ENCODE results near the gene SLC22A17. TPM values are rescaled to one million over a fixed set of nuclear protein-coding genes. Genes with fewer than 3 reads are reported as not detected.

SLC22A17 gene
- total and polyA plus RNA-seq, 2 of the 8 experiments (the other 6 are each of a cell fraction or from before 2014, with no cell fraction given), result 43.0 to 49.0 TPM

DNA sequence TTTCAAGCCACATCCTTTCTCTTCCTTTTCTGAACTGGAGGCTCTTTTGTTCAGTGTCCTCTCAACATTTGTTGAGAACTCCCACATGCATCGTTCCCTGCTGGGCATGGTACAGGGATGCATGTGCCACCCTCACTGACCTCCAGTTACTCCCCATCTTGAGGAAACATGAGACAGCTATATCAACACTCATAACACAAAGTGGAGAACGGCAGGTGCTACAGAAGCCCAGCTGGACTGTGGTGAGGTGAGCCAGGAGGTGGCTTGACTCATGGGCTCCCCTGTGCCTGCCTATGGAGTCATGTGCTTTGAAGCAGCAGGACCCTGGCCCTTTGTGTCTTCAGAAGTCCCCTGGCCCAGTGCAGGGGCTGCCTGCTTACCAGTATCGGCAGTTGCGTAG lies 45.7 kb upstream of the SLC22A17 start:
- no peaks in the 10 kb centered on the region for H3K36me3 ChIP-seq (ENCODE audit: control insufficient read depth in 2 of 4, insufficient read depth in 4 of 4, low read length in 3 of 4)
- H2BK15ac ChIP-seq (ENCODE audit: low read length), result no peak overlapping the region
- DNase-seq (ENCODE audit: low read depth in 1 of 2, low spot score in 2 of 2), result no peak
- no peak overlapping the region for H3K23ac ChIP-seq (ENCODE audit: insufficient read length)
- POLR2A ChIA-PET (ENCODE audit: partially characterized antibody), result no interaction called here
- no peak overlapping the region for H2BK20ac ChIP-seq (ENCODE audit: low read length)
- no peak overlapping the region for H2BK12ac ChIP-seq (ENCODE audit: low read depth, low read length)
- H3K4me3 ChIP-seq (ENCODE audit: extremely low read depth in 1 of 4, insufficient read depth in 2 of 4, low read depth in 3 of 4, low read length in 4 of 4), result no peak overlapping the region
- H3K56ac ChIP-seq (replicated peaks; ENCODE audit: insufficient read length, low read depth, low read length), result no peak overlapping the region
- no peak for TF ChIP-seq TAF1 (IDR thresholded peaks at IDR 0.05; ENCODE audit: low read depth, low read length)
- TF ChIP-seq CTBP2 (IDR thresholded peaks at IDR 0.05; ENCODE audit: borderline replicate concordance, insufficient read depth, insufficient read length, low read length), result no peak
- TF ChIP-seq SIRT6 (IDR thresholded peaks at IDR 0.05; ENCODE audit: low read length), result no peak
- TF ChIP-seq CBX5 (IDR thresholded peaks at IDR 0.05; ENCODE audit: low read depth, low read length), result no peak
- TF ChIP-seq POLR2A (IDR thresholded peaks at IDR 0.05; ENCODE audit: control extremely low read depth in 1 of 2, low read depth in 2 of 2, low read length in 2 of 2), result no peak
- no peak for TF ChIP-seq KDM5A (IDR thresholded peaks at IDR 0.05; ENCODE audit: low read length)
- no peak for TF ChIP-seq POLR2AphosphoS5 (IDR thresholded peaks at IDR 0.05; ENCODE audit: low read depth, low read length)
- TF ChIP-seq E2F6 (IDR thresholded peaks at IDR 0.05), result no peak
- no peak for TF ChIP-seq RBBP5 (IDR thresholded peaks at IDR 0.05; ENCODE audit: borderline replicate concordance, low read depth, low read length)
- TF ChIP-seq SRF (IDR thresholded peaks at IDR 0.05; ENCODE audit: low read depth, low read length), result no peak
- no peak overlapping the region for H3K14ac ChIP-seq (ENCODE audit: insufficient read length)
- H3K79me1 ChIP-seq (ENCODE audit: low read depth, low read length), result no peaks in the 10 kb centered on the region
- WGBS, 2 experiments (ENCODE audit: extremely low coverage in 1 of 2, insufficient coverage in 1 of 2, insufficient read length in 1 of 2, insufficient replicate concordance in 2 of 2, low coverage in 1 of 2, low lambda C conversion rate in 2 of 2, missing lambda C conversion rate in 1 of 2), result 95% methylated on average over 4 of the region's 4 CpGs; no CpG with 5 or more reads in 1 of the 2 experiments
- no peak overlapping the region for H2AFZ ChIP-seq (ENCODE audit: low read length)
- no peaks in the 10 kb centered on the region for H3K9me3 ChIP-seq (ENCODE audit: insufficient read depth in 2 of 2, low read depth in 1 of 2, low read length in 1 of 2)
- H3K9ac ChIP-seq (replicated peaks in 1 of 4; ENCODE audit: extremely low read depth in 1 of 4, low read depth in 3 of 4, low read length in 3 of 4), result no peak overlapping the region
- H3K27me3 ChIP-seq (replicated peaks in 1 of 4; ENCODE audit: control insufficient read depth in 3 of 4, extremely low read depth in 1 of 4, insufficient read depth in 3 of 4, low read length in 3 of 4), result no peaks in the 10 kb centered on the region; a peak in 1 of 7 replicates
- CTCF ChIA-PET (ENCODE audit: partially characterized antibody), result interaction anchor here (1.8 kb wide), 1 partner anchor 12 kb away, joined by 4 read pairs; no protein-coding TSS in a partner anchor
- no peak overlapping the region for H3K27ac ChIP-seq (ENCODE audit: low read depth, low read length)
- no peak overlapping the region for H2AK5ac ChIP-seq (ENCODE audit: low read depth, low read length)
- H3K18ac ChIP-seq (ENCODE audit: extremely low read depth, low read length), result no peak overlapping the region
- H4K8ac ChIP-seq (ENCODE audit: extremely low read depth, insufficient read depth, low read length), result no peak overlapping the region
- no peak overlapping the region for H3K4me2 ChIP-seq (ENCODE audit: insufficient read depth in 1 of 2, low read depth in 2 of 2, low read length in 2 of 2)
- no peak for FAIRE-seq
- H4K20me1 ChIP-seq (replicated peaks in 1 of 2; ENCODE audit: control insufficient read depth in 1 of 2, insufficient read depth in 2 of 2, low read length in 2 of 2), result peaks cover 0 to 2% of the 10 kb centered on the region in 2 experiments
- no peak overlapping the region for H4K5ac ChIP-seq (ENCODE audit: insufficient read length, low read depth, low read length)
- no peaks in the 10 kb centered on the region for H3K4me1 ChIP-seq (replicated peaks in 1 of 4; ENCODE audit: control insufficient read depth in 3 of 4, insufficient read depth in 4 of 4, low read length in 3 of 4)
- H4K91ac ChIP-seq (replicated peaks; ENCODE audit: insufficient read length, low read length), result no peak overlapping the region
- H3K23me2 ChIP-seq (ENCODE audit: low read depth, low read length), result no peaks in the 10 kb centered on the region
- H3K4ac ChIP-seq (replicated peaks; ENCODE audit: insufficient read length, low read depth, low read length), result no peak overlapping the region
- H3K79me2 ChIP-seq (ENCODE audit: control insufficient read depth in 1 of 2, insufficient read depth in 2 of 2, low read length in 2 of 2), result no peaks in the 10 kb centered on the region
- H2BK5ac ChIP-seq (ENCODE audit: low read depth, low read length), result no peak overlapping the region
- H2BK120ac ChIP-seq (replicated peaks; ENCODE audit: low read depth, low read length), result no peak overlapping the region

Measured in H1 (cell line).